Measurements from ENCODE around the gene FRY. TPM values are rescaled to one million over a fixed set of nuclear protein-coding genes. Genes with fewer than 3 reads are reported as not detected.

Gene FRY
- total RNA-seq, 2 donors from 2014 or later = 122 to 165 TPM

- Histone ChIP-seq H3K27ac (no peak overlapping the region), H3K9me3 (no peaks in the 10 kb centered on the region), H3K36me3 (peaks cover 13% of the 10 kb centered on the region), H3K4me3 (no peak overlapping the region), H3K27me3 (replicated peaks; ENCODE audit: insufficient read depth) (no peaks in the 10 kb centered on the region), H3K4me1 (ENCODE audit: control insufficient read depth in 1 of 2, low read depth in 2 of 2) (no peaks in the 10 kb centered on the region)
- no peak for TF ChIP-seq CTCF (IDR thresholded peaks at IDR 0.05)
- ATAC-seq (ENCODE audit: insufficient number of reproducible peaks, low FRiP score, low read depth) (no peak), DNase-seq (ENCODE audit: low spot score) (no peak)
These were observed 201.5 kb downstream of the FRY start for GRCh38 chr13:32233062-32233461.

GRCh38 chr13:32234914-32235313 lies 203.3 kb downstream of the FRY start:
- Histone ChIP-seq H3K9me3 (no peaks in the 10 kb centered on the region), H3K4me3 (no peak overlapping the region), H3K27me3 (replicated peaks; ENCODE audit: insufficient read depth) (no peaks in the 10 kb centered on the region), H3K36me3 (peaks cover 22% of the 10 kb centered on the region), H3K4me1 (ENCODE audit: control insufficient read depth in 1 of 2, low read depth in 2 of 2) (no peaks in the 10 kb centered on the region), H3K27ac (no peak overlapping the region)
- no peak for DNase-seq (ENCODE audit: low spot score)
- ATAC-seq (ENCODE audit: insufficient number of reproducible peaks, low FRiP score, low read depth) = no peak
- TF ChIP-seq CTCF (IDR thresholded peaks at IDR 0.05) = no peak

GRCh38 chr13:32237681-32238080 lies 206.1 kb downstream of the FRY start:
- TF ChIP-seq CTCF (IDR thresholded peaks at IDR 0.05) = no peak
- DNase-seq (ENCODE audit: low spot score) (no peak), ATAC-seq (ENCODE audit: insufficient number of reproducible peaks, low FRiP score, low read depth) (no peak)
- Histone ChIP-seq H3K4me3 (no peak overlapping the region), H3K4me1 (ENCODE audit: control insufficient read depth in 1 of 2, low read depth in 2 of 2) (no peaks in the 10 kb centered on the region), H3K9me3 (no peaks in the 10 kb centered on the region), H3K27me3 (replicated peaks; ENCODE audit: insufficient read depth) (no peaks in the 10 kb centered on the region), H3K27ac (no peak overlapping the region), H3K36me3 (peaks cover 23% of the 10 kb centered on the region)

- ATAC-seq (ENCODE audit: insufficient number of reproducible peaks, low FRiP score, low read depth) (no peak), DNase-seq (ENCODE audit: low spot score) (no peak)
- H3K27ac ChIP-seq = no peak overlapping the region
- no peak overlapping the region for H3K4me3 ChIP-seq
- no peak for TF ChIP-seq CTCF (IDR thresholded peaks at IDR 0.05)
- H3K36me3 ChIP-seq = peaks cover 10% of the 10 kb centered on the region
- H3K27me3 ChIP-seq (replicated peaks; ENCODE audit: insufficient read depth) = no peaks in the 10 kb centered on the region
- H3K9me3 ChIP-seq = no peaks in the 10 kb centered on the region
- peaks cover 14 to 22% of the 10 kb centered on the region in 2 donors for H3K4me1 ChIP-seq (ENCODE audit: control insufficient read depth in 1 of 2, low read depth in 2 of 2)
These were observed 212.1 kb downstream of the FRY start for GRCh38 chr13:32243695-32244094.

- Histone ChIP-seq H3K4me3 (no peak overlapping the region), H3K27ac (no peak overlapping the region), H3K4me1 (ENCODE audit: control insufficient read depth in 1 of 2, low read depth in 2 of 2) (peaks cover 14 to 22% of the 10 kb centered on the region in 2 donors), H3K27me3 (replicated peaks; ENCODE audit: insufficient read depth) (no peaks in the 10 kb centered on the region), H3K36me3 (no peaks in the 10 kb centered on the region), H3K9me3 (no peaks in the 10 kb centered on the region)
- DNase-seq (ENCODE audit: low spot score) (no peak), ATAC-seq (ENCODE audit: insufficient number of reproducible peaks, low FRiP score, low read depth) (no peak)
- no peak for TF ChIP-seq CTCF (IDR thresholded peaks at IDR 0.05)
These were observed 214.0 kb downstream of the FRY start for GRCh38 chr13:32245555-32245954.
